Mucosa of descending colon (tissue), 3 donors: ENCODE results near the gene ZNF563. TPM values are rescaled to one million over a fixed set of nuclear protein-coding genes. Genes with fewer than 3 reads are reported as not detected.

ENCODE experiments used
- ATAC-seq: fragments of 200-7000 bp; cut with Tn5 transposase; one replicate; pipeline ENCODE4 v1.9.1; 2020; ENCODE audit warnings: mild to moderate bottlenecking, moderate library complexity
- DNase-seq, 3 donors: peaks; one replicate each; pipeline ENCODE4 v3.0.0-alpha.2; 2020
- H3K36me3 ChIP-seq: fragments of 200-600 bp; one replicate; pipeline ENCODE4 v1.8.0; 2021; ENCODE audit warnings: low read depth, mild to moderate bottlenecking
- H3K4me1 ChIP-seq: fragments of 200-600 bp; one replicate; pipeline ENCODE4 v1.8.0; 2021; ENCODE audit warnings: low read depth, mild to moderate bottlenecking
- H3K4me3 ChIP-seq: fragments of 200-600 bp; one replicate; pipeline ENCODE4 v1.8.0; 2021; ENCODE audit warnings: mild to moderate bottlenecking
- H3K9me3 ChIP-seq: fragments of 200-600 bp; one replicate; pipeline ENCODE4 v1.8.0; 2021; ENCODE audit warnings: mild to moderate bottlenecking
- intact Hi-C, 2 donors: fragments of 100-400 bp; cut with DNase I in 1 of 2; cut with micrococcal nuclease in 1 of 2; formaldehyde crosslinking; loops; one replicate each; pipeline versions ENCODE4 v1.11.0 to v1.11.1; 2022; cut with DNase I, micrococcal nuclease
- long read RNA-seq, 2 donors: library from polyadenylated mRNA; unstranded; transcript quantifications; one replicate each; pipeline ENCODE4 v2.0.0, GENCODE V29; 2019 to 2021
- total RNA-seq, 3 donors: library from RNA; stranded (reverse); fragmentation: NEBNext Ultra II Directional in 2 of 3; extraction: Animal tissue kit (Norgen Biotek cat#: 25700) in 2 of 3; gene quantifications; one replicate each; pipeline versions ENCODE4 v1.2.1 to v1.2.4, GENCODE V29; 2021 to 2023
- TF ChIP-seq, protein P1 (sequence below): fragments of 200-600 bp; IDR thresholded peaks from one replicate; pipeline ENCODE4 v1.8.0; 2022; ENCODE audit warnings: antibody characterized with exemption, mild to moderate bottlenecking
- donor health status: DM: no; HTN: no; CAD: no; lungs with moderate emphysema.
- donor health status: DM: no; HTN: no; CAD: no.
- donor health status: DM: no; HTN: yes; CAD: no.

ZNF563 gene
- 1 to 10 TPM; 2.7 to 4.1 (median 4.0) TPM for total RNA-seq
- long read RNA-seq, donor 1, partial matches to known transcripts = 0 of 2 reads
- long read RNA-seq, donor 1, other reads (novel, unspliced or antisense) = 1 of 2 reads
- long read RNA-seq, donor 2, transcript ZNF563-201 (4 exons, 2,754 nt) = major isoform, 5 of 6 reads
- long read RNA-seq, donor 2, partial matches to known transcripts = 0 of 6 reads
- long read RNA-seq, donor 2, other reads (novel, unspliced or antisense) = 0 of 6 reads

DNA sequence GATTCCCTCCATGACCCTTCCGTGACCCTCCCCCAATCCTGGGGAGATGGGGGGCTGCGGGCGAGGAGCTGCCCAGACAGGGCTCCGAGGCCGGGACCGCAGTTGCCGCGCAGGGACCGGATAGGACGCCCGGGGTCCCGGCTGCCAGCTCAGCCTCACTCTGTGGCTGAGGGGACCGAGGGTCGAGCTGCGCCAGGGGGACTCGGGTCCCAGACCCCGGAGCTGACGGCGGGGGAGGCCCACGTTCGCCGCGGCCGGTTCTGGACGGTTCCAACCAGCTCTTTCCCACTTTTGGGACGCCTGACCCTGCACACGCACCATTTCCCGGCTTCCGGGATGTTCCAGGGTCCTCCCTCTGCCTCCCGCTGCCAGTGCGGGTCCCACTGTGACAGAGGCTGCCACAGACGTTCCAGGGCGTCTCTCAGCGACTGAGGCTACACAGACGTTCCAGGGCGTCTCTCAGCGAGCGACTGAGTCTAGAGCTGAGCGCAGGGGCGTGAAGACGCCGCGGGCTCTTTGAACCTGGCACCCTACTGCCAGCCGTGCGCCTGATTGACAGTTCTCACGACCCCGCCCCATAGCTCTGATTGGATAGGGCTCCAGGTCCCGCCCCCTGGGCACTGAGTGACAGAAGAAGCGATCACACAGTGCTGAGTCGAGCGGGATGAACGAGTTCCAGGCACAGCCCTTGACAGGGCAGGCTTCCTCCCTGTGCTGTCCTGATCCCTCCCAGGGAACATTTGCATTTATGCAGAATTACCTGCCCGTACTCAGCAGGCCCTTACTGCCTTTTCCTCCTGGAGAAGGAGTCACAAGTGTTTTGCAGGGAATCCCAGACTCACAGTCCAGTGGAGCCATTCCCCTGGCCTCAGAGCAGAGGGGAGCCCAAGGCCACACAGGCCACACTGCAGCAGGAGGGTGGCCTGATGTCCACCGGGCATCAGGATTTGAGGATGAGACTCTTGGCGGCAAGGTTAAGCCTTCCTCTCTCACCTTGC, at the start of gene ZNF563:
Gene ZNF563 (minus strand): TSS at position 472 of the 998 bp plus-strand sequence. CDS start 151 bp downstream, at position 321.
- H3K9me3 ChIP-seq = no peaks in the 10 kb centered on the region
- peak within 1 kb of the TSS; percentile 62 for H3K4me3 ChIP-seq
- DNase-seq = peak; percentile 99 to 100 (median 100)
- no peaks in the 10 kb centered on the region for H3K36me3 ChIP-seq
- intact Hi-C loops = no loop called here
- peak; percentile 97 for ATAC-seq
- TF ChIP-seq, protein P1, sequence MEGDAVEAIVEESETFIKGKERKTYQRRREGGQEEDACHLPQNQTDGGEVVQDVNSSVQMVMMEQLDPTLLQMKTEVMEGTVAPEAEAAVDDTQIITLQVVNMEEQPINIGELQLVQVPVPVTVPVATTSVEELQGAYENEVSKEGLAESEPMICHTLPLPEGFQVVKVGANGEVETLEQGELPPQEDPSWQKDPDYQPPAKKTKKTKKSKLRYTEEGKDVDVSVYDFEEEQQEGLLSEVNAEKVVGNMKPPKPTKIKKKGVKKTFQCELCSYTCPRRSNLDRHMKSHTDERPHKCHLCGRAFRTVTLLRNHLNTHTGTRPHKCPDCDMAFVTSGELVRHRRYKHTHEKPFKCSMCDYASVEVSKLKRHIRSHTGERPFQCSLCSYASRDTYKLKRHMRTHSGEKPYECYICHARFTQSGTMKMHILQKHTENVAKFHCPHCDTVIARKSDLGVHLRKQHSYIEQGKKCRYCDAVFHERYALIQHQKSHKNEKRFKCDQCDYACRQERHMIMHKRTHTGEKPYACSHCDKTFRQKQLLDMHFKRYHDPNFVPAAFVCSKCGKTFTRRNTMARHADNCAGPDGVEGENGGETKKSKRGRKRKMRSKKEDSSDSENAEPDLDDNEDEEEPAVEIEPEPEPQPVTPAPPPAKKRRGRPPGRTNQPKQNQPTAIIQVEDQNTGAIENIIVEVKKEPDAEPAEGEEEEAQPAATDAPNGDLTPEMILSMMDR = peak; percentile 7
- peaks cover 24% of the 10 kb centered on the region for H3K4me1 ChIP-seq

DNA sequence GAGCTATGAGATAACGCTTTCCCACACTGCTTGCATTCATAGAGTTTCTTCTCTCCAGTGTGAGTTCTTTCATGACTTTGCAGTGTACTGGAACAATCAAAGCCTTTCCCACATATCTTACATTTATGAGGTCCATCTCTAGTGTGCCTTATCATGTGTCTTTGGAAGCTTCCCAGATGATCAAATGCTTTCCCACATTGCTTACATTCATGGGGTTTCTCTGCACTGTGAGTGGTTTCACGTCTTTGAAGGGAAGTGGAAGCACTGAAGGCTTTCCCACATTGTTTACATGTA, 47.0 kb upstream of the ZNF563 start:
- H3K9me3 ChIP-seq = peaks cover 58% of the 10 kb centered on the region
- H3K36me3 ChIP-seq = no peaks in the 10 kb centered on the region
- no peak for ATAC-seq
- TF ChIP-seq, protein P1 = no peak
- no peak for DNase-seq
- intact Hi-C loops = no loop called here
- no peak overlapping the region for H3K4me3 ChIP-seq
- no peaks in the 10 kb centered on the region for H3K4me1 ChIP-seq

DNA sequence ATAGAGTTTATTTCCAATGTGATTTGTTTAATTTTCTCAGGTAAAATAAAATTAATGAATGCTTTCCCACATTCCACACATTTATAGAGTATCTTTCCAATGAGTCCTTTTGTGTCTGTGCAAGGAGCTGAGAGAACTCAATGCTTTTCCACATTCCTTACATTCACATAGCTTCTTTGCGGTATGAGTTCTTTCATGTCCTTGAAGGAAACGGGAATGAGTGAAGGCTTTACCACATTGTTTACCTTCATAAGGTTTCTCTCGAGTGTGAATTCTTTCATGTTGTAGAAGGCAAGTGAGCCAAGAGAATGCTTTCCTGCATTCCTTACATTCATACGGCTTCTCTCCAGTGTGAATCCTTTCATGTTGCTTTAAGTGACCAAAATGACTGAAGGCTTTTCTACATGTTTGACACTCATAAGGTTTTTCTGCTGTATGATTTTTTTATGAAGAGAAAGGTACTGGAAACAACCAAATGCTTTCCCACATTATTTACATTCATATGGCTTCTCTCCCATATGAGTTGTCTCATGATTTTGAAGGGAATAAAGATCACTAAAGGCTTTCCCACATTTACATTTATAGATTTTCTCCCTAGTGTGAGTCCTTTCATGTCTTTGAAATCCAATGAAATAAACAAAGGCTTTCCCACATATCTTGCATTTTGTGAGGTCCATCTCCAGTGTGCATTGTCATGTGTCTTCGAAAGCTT, 46.5 kb upstream of the ZNF563 start:
- H3K9me3 ChIP-seq = peaks cover 58% of the 10 kb centered on the region
- TF ChIP-seq, protein P1 = no peak
- no peak overlapping the region for H3K4me3 ChIP-seq
- DNase-seq = no peak
- intact Hi-C loops = no loop called here
- no peaks in the 10 kb centered on the region for H3K4me1 ChIP-seq
- no peak for ATAC-seq
- no peaks in the 10 kb centered on the region for H3K36me3 ChIP-seq

DNA sequence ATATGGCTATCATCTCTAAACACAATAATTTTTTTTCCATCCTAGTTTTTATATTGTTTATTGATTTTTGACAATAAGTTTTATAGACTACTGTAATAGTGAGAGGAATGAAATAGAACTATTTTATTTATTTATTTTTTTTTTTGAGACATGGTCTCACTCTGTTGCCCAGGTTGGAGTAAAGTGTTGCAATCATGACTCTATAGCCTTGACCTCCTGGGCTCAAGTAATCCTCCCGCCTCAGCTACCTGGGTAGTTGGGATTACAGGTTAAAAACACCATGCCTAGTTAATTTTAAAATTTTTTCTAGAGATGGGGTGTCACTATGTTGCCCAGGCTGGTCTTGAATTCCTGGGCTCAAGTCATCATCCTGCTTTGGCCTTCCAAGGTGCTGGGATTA, 40.6 kb upstream of the ZNF563 start:
- Histone ChIP-seq H3K4me3 (no peak overlapping the region), H3K9me3 (peaks cover 28% of the 10 kb centered on the region), H3K36me3 (no peaks in the 10 kb centered on the region), H3K4me1 (no peaks in the 10 kb centered on the region)
- TF ChIP-seq, protein P1 = no peak
- intact Hi-C loops = no loop called here
- DNase-seq (no peak), ATAC-seq (no peak)

DNA sequence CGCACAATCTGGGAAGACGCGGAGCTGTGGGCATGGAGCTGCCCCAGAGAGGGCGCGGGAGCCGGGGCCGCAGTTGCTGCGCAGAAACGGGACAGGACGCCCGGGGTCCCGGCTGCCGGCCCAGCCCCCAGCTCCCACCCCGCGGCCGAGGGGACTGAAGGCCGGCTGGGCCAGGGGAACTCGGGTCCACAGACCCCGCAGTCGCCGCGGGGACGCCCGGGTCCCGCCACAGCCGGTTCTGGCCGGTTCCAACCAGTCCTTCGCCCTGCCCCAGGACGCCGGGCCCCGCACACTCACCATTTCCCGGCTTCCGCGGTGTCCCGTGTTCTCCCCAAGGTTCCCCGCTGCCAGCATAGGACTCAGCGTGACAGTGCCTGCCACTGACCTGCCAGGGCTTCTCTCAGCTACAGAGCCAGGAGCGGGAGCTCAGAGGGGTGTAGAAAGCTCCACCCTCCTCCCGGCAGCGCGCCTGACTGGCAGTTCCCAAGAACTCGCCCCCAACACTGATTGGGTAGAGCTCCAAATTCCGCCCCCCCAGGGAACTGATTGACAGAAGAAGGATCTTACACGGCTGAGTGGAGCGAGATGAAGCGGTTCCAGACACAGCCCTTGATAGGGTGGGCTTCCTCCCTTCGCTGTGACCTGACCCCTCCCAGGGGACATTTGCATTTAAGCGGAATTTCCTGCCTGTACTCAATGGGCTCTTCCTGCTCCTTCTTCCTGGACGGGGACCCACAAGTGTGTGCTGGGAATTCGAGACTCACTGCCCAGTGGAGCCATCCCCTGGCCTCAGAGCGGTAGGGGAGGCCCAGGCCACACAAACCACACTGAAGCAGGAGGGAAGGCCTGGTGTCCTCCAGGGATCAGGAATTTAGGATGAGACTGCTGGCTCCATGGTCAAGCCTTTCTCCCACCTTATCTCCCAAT, 32.1 kb upstream of the ZNF563 start, which contains the start of gene ZNF442:
Gene ZNF442 (minus strand): TSS at position 448 of the 927 bp plus-strand sequence. CDS start 2,052 bp downstream, outside the sequence.
- intact Hi-C loops = no loop called here
- no peaks in the 10 kb centered on the region for H3K36me3 ChIP-seq
- ATAC-seq = peak; percentile 99
- no peaks in the 10 kb centered on the region for H3K9me3 ChIP-seq
- peaks cover 7% of the 10 kb centered on the region for H3K4me1 ChIP-seq
- DNase-seq = peak; percentile 92 to 97 (median 93)
- H3K4me3 ChIP-seq = peak within 1 kb of the TSS; percentile 52
- TF ChIP-seq, protein P1 = peak; percentile 50
